Measurements from ENCODE around the gene KCNA2. TPM values are rescaled to one million over a fixed set of nuclear protein-coding genes. Genes with fewer than 3 reads are reported as not detected.

The KCNA2 gene
- total RNA-seq, 2 donors from 2014 or later, result 0.46 to 2.4 TPM

DNA sequence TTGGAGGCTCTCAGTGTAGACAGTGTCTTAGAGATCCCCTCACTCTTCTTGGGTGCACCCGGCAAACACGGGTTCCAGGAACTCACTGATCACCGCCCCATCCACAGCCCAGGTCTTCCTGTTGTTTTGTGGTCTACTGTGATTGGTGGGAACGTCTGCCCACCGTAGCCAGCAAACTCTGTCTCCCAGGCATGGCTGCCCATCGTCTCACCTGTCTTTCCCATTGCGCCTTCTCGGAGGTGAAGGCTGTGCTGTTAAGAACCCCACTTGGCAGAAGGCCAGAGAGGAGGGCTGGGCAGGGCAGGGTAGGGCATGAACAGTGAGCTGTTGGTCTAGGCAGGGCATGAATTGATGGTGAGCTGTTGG is 14.1 kb upstream of the KCNA2 start:
- Mint-ChIP-seq H3K36me3 (ENCODE audit: insufficient read depth in 2 of 2) (peaks cover 1 to 3% of the 10 kb centered on the region in 2 donors), H3K4me3 (peak overlapping the region; percentile 76 to 90)
- no peak for ATAC-seq (replicated peaks in 1 of 2)

DNA sequence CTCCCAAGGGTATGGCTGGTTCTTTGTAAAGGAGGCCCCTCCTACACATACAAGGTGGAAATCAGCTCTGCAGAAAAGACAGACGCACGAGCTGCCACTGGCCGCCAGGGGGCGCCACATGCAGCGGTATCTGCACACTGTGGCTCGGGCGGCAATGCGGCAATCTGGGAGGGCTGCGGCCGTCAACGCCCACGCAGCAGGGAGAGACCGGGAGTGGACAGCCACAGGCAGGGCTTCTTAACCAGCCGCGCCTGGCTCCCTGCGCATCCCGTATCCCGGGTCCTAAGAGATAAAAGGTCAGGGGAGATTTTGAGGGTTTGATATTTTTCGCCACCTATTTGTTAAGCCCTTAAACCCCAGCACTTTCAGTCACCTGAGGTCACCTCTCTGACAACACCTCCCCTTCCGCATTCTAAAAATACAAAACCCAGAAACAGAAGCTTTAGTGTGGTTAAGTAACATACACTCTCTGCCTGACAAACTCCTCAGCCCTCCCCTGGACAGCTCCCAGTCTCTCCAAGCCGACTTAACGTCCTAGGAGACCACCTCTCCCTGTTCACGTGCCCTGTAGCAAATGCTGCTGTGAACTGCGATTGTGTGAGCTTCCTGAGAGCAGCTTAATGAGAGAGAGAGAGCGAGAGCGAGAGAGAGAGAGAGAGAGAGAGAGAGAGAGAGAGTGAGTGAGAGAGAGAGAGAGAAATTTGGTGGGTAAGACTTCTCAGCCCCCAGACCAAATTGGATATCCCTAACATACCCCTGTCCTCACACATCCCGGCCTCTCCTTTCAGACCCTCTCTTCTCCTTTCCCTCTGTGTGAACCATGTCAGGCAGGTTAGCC is 13.5 kb upstream of the KCNA2 start:
- ATAC-seq (replicated peaks in 1 of 2) (peak; percentile 87 to 91), DNase-seq (peak; percentile 86 to 94)
- Mint-ChIP-seq H3K4me1 (ENCODE audit: low read depth) (peaks cover 31% of the 10 kb centered on the region), H3K4me3 (peak overlapping the region; percentile 76 to 90), H3K27ac (peak overlapping the region; percentile 36), H3K9me3 (peaks cover 0 to 3% of the 10 kb centered on the region in 2 donors), H3K27me3 (ENCODE audit: low read depth) (no peaks in the 10 kb centered on the region), H3K36me3 (ENCODE audit: insufficient read depth in 2 of 2) (peaks cover 1 to 3% of the 10 kb centered on the region in 2 donors)

More for the DNA sequence above, 14.1 kb upstream of the KCNA2 start:
- Mint-ChIP-seq H3K9me3 (peaks cover 0 to 3% of the 10 kb centered on the region in 2 donors), H3K27ac (peak overlapping the region; percentile 13), H3K27me3 (ENCODE audit: low read depth) (no peaks in the 10 kb centered on the region), H3K4me1 (ENCODE audit: low read depth) (peaks cover 31% of the 10 kb centered on the region)
- DNase-seq, result no peak

DNA sequence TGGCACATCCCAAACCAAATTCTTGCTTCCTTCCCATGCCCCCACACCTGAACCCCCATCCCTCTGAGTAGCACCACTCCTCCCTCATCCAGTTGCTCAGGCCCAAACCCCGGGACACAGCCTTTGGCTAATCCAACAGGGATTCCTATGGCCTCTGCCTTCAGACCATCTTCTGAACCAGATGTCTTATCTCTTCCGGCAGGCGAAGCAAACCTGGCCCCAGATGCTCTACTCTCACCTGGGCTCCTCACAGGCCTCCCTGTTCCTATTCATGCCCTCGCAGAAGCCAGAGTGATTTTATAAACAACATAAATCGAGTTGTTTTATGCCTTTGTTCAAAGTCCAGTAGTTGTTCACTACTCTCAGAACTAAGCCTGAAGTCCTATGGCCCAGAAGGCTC is 12.5 kb upstream of the KCNA2 start:
- no peak overlapping the region for H3K4me3 Mint-ChIP-seq
- no peak overlapping the region for H3K27ac Mint-ChIP-seq
- H3K9me3 Mint-ChIP-seq, result peaks cover 0 to 2% of the 10 kb centered on the region in 2 donors
- peaks cover 31% of the 10 kb centered on the region for H3K4me1 Mint-ChIP-seq (ENCODE audit: low read depth)
- DNase-seq (no peak), ATAC-seq (replicated peaks in 1 of 2) (no peak)
- H3K27me3 Mint-ChIP-seq (ENCODE audit: low read depth), result no peaks in the 10 kb centered on the region
- H3K36me3 Mint-ChIP-seq (ENCODE audit: insufficient read depth in 2 of 2), result peaks cover 1 to 2% of the 10 kb centered on the region in 2 donors

DNA sequence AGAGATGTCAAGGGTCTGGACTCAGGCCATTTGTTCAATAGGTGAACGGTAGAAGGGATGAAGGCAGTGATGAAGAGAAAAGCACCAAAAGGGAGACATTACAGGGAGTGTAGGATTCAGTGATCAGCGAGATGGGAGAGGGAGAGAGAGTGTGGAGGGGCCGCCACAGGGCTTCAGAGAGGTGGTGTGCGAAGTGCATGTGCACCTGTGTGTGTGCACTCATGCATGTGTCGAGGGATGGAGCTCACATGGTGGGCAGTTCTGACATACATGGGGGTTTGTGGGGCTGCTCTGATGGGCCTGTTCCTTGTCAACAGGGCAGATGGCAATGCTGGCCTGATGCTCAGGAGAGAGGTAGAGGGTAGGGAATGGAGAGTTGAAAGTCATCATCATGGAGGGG is 11.4 kb upstream of the KCNA2 start:
- Mint-ChIP-seq H3K4me1 (ENCODE audit: low read depth) (peaks cover 31% of the 10 kb centered on the region), H3K4me3 (no peak overlapping the region), H3K9me3 (no peaks in the 10 kb centered on the region), H3K27me3 (ENCODE audit: low read depth) (no peaks in the 10 kb centered on the region), H3K27ac (no peak overlapping the region), H3K36me3 (ENCODE audit: insufficient read depth in 2 of 2) (peaks cover 0 to 1% of the 10 kb centered on the region in 2 donors)
- ATAC-seq (replicated peaks in 1 of 2) (no peak), DNase-seq (no peak)

DNA sequence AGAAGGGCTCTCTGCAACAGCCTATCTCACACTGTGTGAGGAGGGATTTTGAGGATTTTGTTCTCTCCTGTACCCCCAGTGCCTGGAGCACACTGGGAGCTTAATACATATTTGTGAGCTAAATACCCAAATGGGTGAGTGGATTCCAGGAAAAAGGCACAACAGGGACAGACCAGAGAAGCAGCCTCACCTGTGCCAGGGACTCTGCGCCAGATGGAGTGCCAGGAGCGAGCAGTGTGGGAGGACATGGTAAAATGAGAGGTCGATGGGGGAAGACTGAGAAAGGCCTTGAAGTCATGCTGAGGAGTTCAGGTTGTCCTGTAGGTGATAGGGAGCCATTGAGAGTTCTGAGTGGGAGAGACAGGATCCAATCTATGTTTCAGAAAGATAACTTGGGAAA is 11.0 kb upstream of the KCNA2 start:
- Mint-ChIP-seq H3K9me3 (no peaks in the 10 kb centered on the region), H3K27me3 (ENCODE audit: low read depth) (no peaks in the 10 kb centered on the region), H3K4me1 (ENCODE audit: low read depth) (peaks cover 31% of the 10 kb centered on the region), H3K36me3 (ENCODE audit: insufficient read depth in 2 of 2) (peaks cover 0 to 1% of the 10 kb centered on the region in 2 donors), H3K4me3 (no peak overlapping the region), H3K27ac (no peak overlapping the region)
- DNase-seq (no peak), ATAC-seq (replicated peaks in 1 of 2) (no peak)

DNA sequence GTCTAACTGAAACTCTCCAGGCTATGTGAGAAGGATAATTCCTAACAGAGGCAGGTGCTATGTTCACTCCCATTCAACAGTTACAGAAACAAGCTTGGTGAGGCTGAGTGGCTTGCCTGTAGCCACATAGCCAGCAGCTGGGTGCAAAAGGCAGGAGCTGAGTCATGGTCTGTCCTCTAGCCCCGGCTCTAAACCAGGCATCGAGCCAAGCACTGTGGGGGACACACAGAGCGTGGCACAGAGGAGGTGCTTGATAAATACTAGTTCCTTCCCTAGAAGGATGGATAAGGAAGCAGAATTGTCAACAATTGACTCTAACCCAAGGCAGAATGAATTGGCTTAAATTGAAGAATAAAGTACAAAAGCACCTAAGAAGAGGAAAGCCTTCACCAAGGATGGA is 10.4 kb upstream of the KCNA2 start:
- Mint-ChIP-seq H3K27me3 (ENCODE audit: low read depth) (no peaks in the 10 kb centered on the region), H3K27ac (no peak overlapping the region), H3K4me3 (no peak overlapping the region), H3K4me1 (ENCODE audit: low read depth) (peaks cover 31% of the 10 kb centered on the region), H3K36me3 (ENCODE audit: insufficient read depth in 2 of 2) (peaks cover 0 to 1% of the 10 kb centered on the region in 2 donors), H3K9me3 (no peaks in the 10 kb centered on the region)
- ATAC-seq (replicated peaks in 1 of 2) (no peak), DNase-seq (no peak)

DNA sequence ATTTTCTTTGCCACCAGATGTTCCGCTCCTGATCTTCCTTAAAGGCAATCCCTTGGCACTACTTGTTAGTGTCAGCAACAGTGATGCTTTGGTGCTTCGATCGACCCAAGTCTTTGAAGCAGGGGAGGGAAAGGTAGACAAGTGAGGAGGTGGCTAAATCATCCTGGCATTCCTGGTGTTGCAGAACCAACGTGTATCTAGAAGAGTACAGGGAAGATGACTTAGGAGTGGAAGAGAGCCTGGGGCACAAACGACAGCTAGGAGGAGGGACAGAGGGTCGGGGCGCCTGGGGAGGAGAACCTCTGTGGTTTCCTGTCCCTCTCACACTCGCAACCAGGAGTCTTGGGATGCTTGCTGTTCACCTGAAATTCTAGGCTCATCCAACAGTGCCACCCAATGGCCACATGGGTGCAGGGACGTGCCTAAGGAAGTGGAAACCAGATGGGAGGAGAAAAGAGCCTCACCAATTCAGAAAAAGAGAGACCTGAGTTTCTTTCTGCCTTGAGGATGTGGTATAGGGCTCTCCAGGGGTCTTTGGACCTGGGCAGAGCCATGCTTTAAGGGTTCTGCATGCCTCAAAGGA is 9.5 kb upstream of the KCNA2 start:
- ATAC-seq (replicated peaks in 1 of 2) (peak; percentile 26 to 51), DNase-seq (peak; percentile 54 to 58)
- H3K27me3 Mint-ChIP-seq (ENCODE audit: low read depth), result no peaks in the 10 kb centered on the region
- no peak overlapping the region for H3K4me3 Mint-ChIP-seq
- H3K27ac Mint-ChIP-seq, result no peak overlapping the region
- H3K36me3 Mint-ChIP-seq (ENCODE audit: insufficient read depth in 2 of 2), result peaks cover 0 to 1% of the 10 kb centered on the region in 2 donors
- peaks cover 29% of the 10 kb centered on the region for H3K4me1 Mint-ChIP-seq (ENCODE audit: low read depth)
- no peaks in the 10 kb centered on the region for H3K9me3 Mint-ChIP-seq

DNA sequence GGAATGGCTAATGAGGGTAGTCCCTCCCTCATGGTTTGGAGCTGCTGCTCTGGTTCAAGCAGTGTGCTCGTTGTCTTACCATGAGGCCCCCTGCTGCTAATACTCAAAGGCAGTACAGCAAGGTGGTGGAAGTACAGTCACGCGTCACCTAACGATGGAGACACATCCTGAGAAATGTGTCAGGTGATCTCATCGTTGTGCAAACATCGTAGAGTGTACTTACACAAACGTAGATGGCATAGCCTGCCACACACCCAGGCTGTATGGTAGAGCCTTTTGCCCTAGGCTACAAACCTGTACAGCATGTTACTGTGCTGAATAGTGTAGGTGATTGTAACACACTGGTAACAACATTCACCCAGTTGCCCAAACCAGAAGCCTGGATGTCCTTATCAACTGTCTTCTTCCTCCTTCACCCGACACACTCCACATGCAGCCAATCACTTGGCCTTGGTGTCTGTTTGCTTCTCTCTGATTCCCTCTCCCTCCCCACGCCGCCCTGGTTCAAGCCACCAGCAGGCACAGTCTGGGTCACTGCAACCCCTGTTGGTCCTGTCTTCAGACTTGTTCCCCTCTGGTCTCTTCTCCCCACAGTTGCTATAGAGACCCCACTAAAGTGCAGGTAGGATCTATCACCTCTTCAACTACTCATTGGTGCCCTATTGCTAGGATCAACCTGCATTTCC is 6.0 kb upstream of the KCNA2 start:
- Mint-ChIP-seq H3K27ac (no peak overlapping the region), H3K4me3 (no peak overlapping the region), H3K9me3 (no peaks in the 10 kb centered on the region), H3K36me3 (ENCODE audit: insufficient read depth in 2 of 2) (no peaks in the 10 kb centered on the region), H3K4me1 (ENCODE audit: low read depth) (peaks cover 28% of the 10 kb centered on the region), H3K27me3 (ENCODE audit: low read depth) (peaks cover 25% of the 10 kb centered on the region)
- no peak for ATAC-seq (replicated peaks in 1 of 2)
- DNase-seq, result no peak

DNA sequence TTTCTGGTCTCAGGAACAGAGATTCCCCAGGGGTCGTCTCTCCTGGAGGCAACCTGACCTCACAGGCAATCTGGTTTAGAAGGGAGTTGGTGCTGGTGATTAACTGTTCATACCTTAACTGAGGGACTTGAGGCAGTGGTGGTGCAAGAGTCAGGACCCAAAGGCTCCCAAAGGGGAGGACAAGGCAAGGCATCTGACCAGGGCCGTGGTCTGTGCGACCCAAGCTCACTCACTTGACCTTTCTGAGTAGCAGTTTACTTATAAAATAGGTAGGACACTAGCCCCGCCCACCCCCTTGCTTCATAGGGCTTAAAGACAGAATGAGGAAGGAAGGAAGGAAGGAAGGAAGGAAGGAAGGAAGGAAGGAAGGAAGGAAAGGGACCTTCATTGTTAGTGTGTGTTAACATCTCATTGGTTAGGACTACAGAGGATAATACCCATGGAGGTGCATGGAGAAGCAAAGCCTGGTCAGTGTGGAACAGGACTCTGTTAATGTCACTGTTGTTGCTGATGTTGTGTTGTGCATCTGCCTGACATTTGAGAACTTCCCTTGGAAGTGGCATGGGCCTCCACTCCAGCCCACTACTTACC is 4.6 kb upstream of the KCNA2 start:
- H3K9me3 Mint-ChIP-seq, result no peaks in the 10 kb centered on the region

DNA sequence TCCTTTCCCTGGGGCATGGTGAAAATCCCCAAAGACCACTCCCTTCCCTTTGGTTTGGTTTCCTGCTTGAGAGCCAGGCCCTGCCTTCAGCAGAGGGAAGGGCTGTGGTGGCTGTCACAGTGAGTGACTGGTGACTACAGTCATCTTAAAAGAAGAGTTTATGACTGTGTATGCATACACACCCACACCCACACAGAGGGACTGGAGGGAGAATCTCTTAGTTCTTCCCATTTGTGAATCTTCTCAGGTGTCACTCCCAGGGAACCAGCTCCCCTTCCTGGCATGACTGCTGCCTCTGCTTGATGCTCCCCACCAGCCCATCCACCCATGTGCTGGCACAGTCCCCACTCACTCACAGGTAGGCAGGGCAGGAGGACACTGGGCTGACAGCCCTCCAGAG is 3.9 kb upstream of the KCNA2 start:
- peak; percentile 74 to 81 for ATAC-seq (replicated peaks in 1 of 2)
- Mint-ChIP-seq H3K4me3 (no peak overlapping the region), H3K27ac (no peak overlapping the region), H3K27me3 (ENCODE audit: low read depth) (peaks cover 36% of the 10 kb centered on the region), H3K36me3 (ENCODE audit: insufficient read depth in 2 of 2) (no peaks in the 10 kb centered on the region), H3K4me1 (ENCODE audit: low read depth) (peaks cover 25% of the 10 kb centered on the region), H3K9me3 (no peaks in the 10 kb centered on the region)
- DNase-seq, result peak; percentile 30 to 34

More for the DNA sequence above, 4.6 kb upstream of the KCNA2 start:
- peaks cover 29% of the 10 kb centered on the region for H3K27me3 Mint-ChIP-seq (ENCODE audit: low read depth)
- no peak for DNase-seq
- H3K36me3 Mint-ChIP-seq (ENCODE audit: insufficient read depth in 2 of 2), result no peaks in the 10 kb centered on the region
- peaks cover 30% of the 10 kb centered on the region for H3K4me1 Mint-ChIP-seq (ENCODE audit: low read depth)
- no peak overlapping the region for H3K4me3 Mint-ChIP-seq
- ATAC-seq (replicated peaks in 1 of 2), result no peak
- H3K27ac Mint-ChIP-seq, result no peak overlapping the region

DNA sequence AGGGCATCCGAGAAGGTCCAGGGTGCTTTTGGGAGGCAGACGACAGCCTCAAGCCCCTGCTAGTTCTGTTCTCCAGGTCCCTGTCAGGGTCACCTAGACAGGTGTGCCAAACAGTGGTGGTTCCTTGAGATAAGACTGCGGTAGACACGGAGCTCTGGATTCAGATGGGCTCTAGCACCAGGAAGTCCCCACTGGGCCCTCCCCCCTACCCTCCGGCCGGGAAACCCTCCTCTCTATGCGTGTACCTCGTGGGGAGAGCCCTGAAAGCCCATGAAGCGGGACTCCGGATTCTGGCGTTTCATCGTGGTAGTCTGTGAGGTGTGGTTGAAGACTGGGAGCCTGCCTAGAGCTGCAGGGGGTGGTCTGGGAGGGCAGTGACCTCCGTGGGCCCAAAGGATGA is 2.1 kb upstream of the KCNA2 start:
- DNase-seq, result no peak
- Mint-ChIP-seq H3K9me3 (no peaks in the 10 kb centered on the region), H3K4me1 (ENCODE audit: low read depth) (peaks cover 25% of the 10 kb centered on the region), H3K27ac (no peak overlapping the region), H3K27me3 (ENCODE audit: low read depth) (peaks cover 49% of the 10 kb centered on the region), H3K36me3 (ENCODE audit: insufficient read depth in 2 of 2) (no peaks in the 10 kb centered on the region), H3K4me3 (peak overlapping the region in 1 of 2 donors; percentile 33)
- no peak for ATAC-seq (replicated peaks in 1 of 2)

DNA sequence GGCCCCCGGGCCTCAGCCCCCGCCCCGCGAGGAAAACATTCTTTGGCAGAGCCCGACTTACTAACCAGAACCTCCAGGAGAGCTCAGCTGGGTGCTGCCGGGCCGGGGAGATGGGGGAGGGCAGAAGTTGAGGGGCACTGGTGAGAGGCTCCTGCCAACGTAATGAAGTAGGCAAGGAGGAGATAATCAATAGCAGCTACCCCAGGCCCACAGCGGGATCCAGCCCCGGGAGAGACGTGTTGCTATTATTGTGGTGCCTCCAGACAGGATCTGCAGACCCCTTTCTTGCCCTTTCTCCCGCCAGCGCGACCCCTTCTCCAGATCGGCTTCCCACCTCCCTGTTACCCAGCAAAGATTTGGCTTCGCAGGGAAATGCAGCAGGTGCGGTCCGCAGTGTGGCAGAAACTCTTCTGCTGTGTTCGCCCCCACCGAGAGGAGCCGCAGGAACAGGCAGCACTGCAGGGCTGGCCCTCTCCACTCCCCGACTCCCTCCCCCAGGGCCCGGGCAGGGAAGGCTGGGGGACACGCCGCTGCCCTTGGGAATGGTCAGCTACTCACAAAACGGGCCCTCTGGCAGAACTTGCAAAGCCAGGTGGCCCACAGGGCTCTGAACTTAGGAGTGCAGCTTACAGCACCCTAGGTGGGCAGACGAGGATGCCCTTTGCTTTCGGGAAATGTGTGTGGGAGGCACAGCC is 1.5 kb upstream of the KCNA2 start:
- no peak overlapping the region for H3K27ac Mint-ChIP-seq
- peak in 1 of 2 donors; percentile 8 for ATAC-seq (replicated peaks in 1 of 2)
- peak overlapping the region; percentile 59 to 72 for H3K4me3 Mint-ChIP-seq
- H3K9me3 Mint-ChIP-seq, result no peaks in the 10 kb centered on the region
- H3K4me1 Mint-ChIP-seq (ENCODE audit: low read depth), result peaks cover 25% of the 10 kb centered on the region
- H3K27me3 Mint-ChIP-seq (ENCODE audit: low read depth), result peaks cover 49% of the 10 kb centered on the region
- peak in 1 of 2 donors; percentile 15 for DNase-seq
- no peaks in the 10 kb centered on the region for H3K36me3 Mint-ChIP-seq (ENCODE audit: insufficient read depth in 2 of 2)
